HCT116 (cell line): ENCODE data around the gene GFAP. TPM values are rescaled to one million over a fixed set of nuclear protein-coding genes. Genes with fewer than 3 reads are reported as not detected.

Experiments used
- ATAC-seq: fragments of 200-7000 bp; cut with Tn5 transposase; 2 replicates; pipeline ENCODE4 v1.9.1; 2020; ENCODE audit warnings: mild to moderate bottlenecking, moderate library complexity
- BruUV-seq: library from RNA; stranded (reverse); fragments of 400-500 nt; replicated peaks from 2 replicates; lab custom pipeline; 2021; lab: Mats Ljungman, UMichigan
- CTCF ChIA-PET: fragments of 300-600 bp; sonication (Branson Sonifier 250); formaldehyde crosslinking; loops from one replicate; lab custom pipeline; 2021; ENCODE audit warnings: antibody characterized with exemption; lab: Charles Lee
- POLR2A ChIA-PET: fragments of 300-600, 350-600 bp; sonication (Branson Sonifier 250); formaldehyde crosslinking; loops from one replicate; lab custom pipeline; 2021; ENCODE audit warnings: antibody characterized with exemption; lab: Charles Lee
- RAD21 ChIA-PET, 2 experiments: fragments of 300-600 bp; sonication (Branson Sonifier 250); formaldehyde crosslinking; loops; one replicate each; lab custom pipeline; 2023; ENCODE audit warnings: low total read pairs in 2 of 2; ENCODE audit not compliant: uncharacterized antibody in 2 of 2, unreplicated experiment in 2 of 2, low non-redundant PET in 1 of 2; lab: Charles Lee
- DNase-seq: peaks from one replicate; pipeline ENCODE4 v3.0.0-alpha.2; 2010; ENCODE audit warnings: low read depth, low spot score
- H2AFZ ChIP-seq: fragments of 200-600 bp; shearing (Covaris generic), sonication (generic); 2 replicates; pipeline ENCODE4 v1.6.1; 2017; ENCODE audit warnings: low read depth, mixed run types, mixed read lengths, antibody characterized with exemption, low read length; ENCODE audit not compliant: poor library complexity, severe bottlenecking
- H3K27ac ChIP-seq: 2 replicates; pipeline ENCODE4 v1.5.1; 2012; ENCODE audit warnings: low read depth, low read length
- H3K27me3 ChIP-seq: fragments of 200-600 bp; sonication (generic); 2 replicates; pipeline ENCODE4 v1.6.1; 2016; ENCODE audit warnings: mixed run types, low read length, mixed read lengths; ENCODE audit not compliant: insufficient read depth
- H3K36me3 ChIP-seq, 2 experiments: fragments of 200-500 bp in 1 of 2; fragments of 200-600 bp in 1 of 2; sonication (Bioruptor generic) in 1 of 2; sonication (generic) in 1 of 2; 2 replicates each; pipeline versions ENCODE4 v1.5.1 to v1.6.1; 2014 to 2016; ENCODE audit warnings: low read length in 2 of 2, inconsistent platforms in 1 of 2, mixed read lengths in 1 of 2, mixed run types in 1 of 2; ENCODE audit not compliant: insufficient read depth in 2 of 2, control insufficient read depth in 1 of 2
- H3K4me1 ChIP-seq, 2 experiments: fragments of 200-600 bp in 1 of 2; sonication (generic) in 1 of 2; 2 replicates each; pipeline versions ENCODE4 v1.5.1 to v1.6.1; 2012 to 2017; ENCODE audit warnings: low read length in 2 of 2, inconsistent platforms in 1 of 2, mild to moderate bottlenecking in 1 of 2, mixed read lengths in 1 of 2, mixed run types in 1 of 2, moderate library complexity in 1 of 2; ENCODE audit not compliant: insufficient read depth in 2 of 2, control insufficient read depth in 1 of 2
- H3K4me2 ChIP-seq: fragments of 200-600 bp; sonication (generic); 2 replicates; pipeline ENCODE4 v1.6.1; 2017; ENCODE audit warnings: mixed run types, low read length, mixed read lengths
- H3K4me3 ChIP-seq, 2 experiments: fragments of 200-600 bp in 1 of 2; sonication (generic) in 1 of 2; replicated peaks in 1 of 2; 2 replicates each; pipeline ENCODE4 v1.5.1; 2011 to 2016; ENCODE audit warnings: low read length in 2 of 2, control low read depth in 1 of 2, low read depth in 1 of 2, mild to moderate bottlenecking in 1 of 2, mixed read lengths in 1 of 2, mixed run types in 1 of 2
- H3K79me2 ChIP-seq: fragments of 200-600 bp; sonication (generic); 2 replicates; pipeline ENCODE4 v1.6.1; 2017; ENCODE audit warnings: mild to moderate bottlenecking, mixed run types, low read length, moderate library complexity, mixed read lengths; ENCODE audit not compliant: insufficient read depth
- H3K9ac ChIP-seq: fragments of 200-600 bp; sonication (generic); 2 replicates; pipeline ENCODE4 v1.6.1; 2016; ENCODE audit warnings: low read length, mixed read lengths
- H3K9me2 ChIP-seq: fragments of 200-600 bp; sonication (generic), shearing (Covaris generic); 2 replicates; pipeline ENCODE4 v1.6.1; 2017; ENCODE audit warnings: mixed run types, mild to moderate bottlenecking, moderate library complexity; ENCODE audit not compliant: insufficient read depth
- H3K9me3 ChIP-seq, 2 experiments: fragments of 200-500 bp in 1 of 2; fragments of 200-600 bp in 1 of 2; sonication (Bioruptor generic) in 1 of 2; sonication (generic) in 1 of 2; 2 replicates each; pipeline ENCODE4 v1.6.1; 2014 to 2017; ENCODE audit warnings: low read length in 2 of 2, mixed read lengths in 2 of 2, inconsistent platforms in 1 of 2, low read depth in 1 of 2, mild to moderate bottlenecking in 1 of 2, mixed run types in 1 of 2, moderate library complexity in 1 of 2; ENCODE audit not compliant: control insufficient read depth in 1 of 2, insufficient read depth in 1 of 2
- H4K20me1 ChIP-seq: fragments of 200-600 bp; sonication (generic), shearing (Covaris generic); 2 replicates; pipeline ENCODE4 v1.6.1; 2017; ENCODE audit warnings: mixed run types, mild to moderate bottlenecking, moderate library complexity; ENCODE audit not compliant: insufficient read depth
- ATF3 ChIP-seq: IDR thresholded peaks from 2 replicates; pipeline ENCODE4 v1.6.1; 2012
- CEBPB ChIP-seq: IDR thresholded peaks from 2 replicates; pipeline ENCODE4 v1.6.1; 2012; ENCODE audit warnings: low read depth
- JUND ChIP-seq: IDR thresholded peaks from 2 replicates; pipeline ENCODE4 v1.6.1; 2012
- REST ChIP-seq: IDR thresholded peaks from 2 replicates; pipeline ENCODE4 v1.6.1; 2012; ENCODE audit warnings: low read depth
- SRF ChIP-seq: IDR thresholded peaks from 2 replicates; pipeline ENCODE4 v1.6.1; 2012; ENCODE audit warnings: low read depth
- YY1 ChIP-seq: IDR thresholded peaks from 2 replicates; pipeline ENCODE4 v1.6.1; 2011; ENCODE audit warnings: low read length, low read depth, moderate library complexity, mild to moderate bottlenecking; ENCODE audit not compliant: insufficient replicate concordance; ENCODE audit errors: extremely low read depth
- ZBTB33 ChIP-seq: IDR thresholded peaks from 2 replicates; pipeline ENCODE4 v1.6.1; 2011; ENCODE audit warnings: mild to moderate bottlenecking, low read length, moderate library complexity; ENCODE audit not compliant: insufficient replicate concordance; ENCODE audit errors: extremely low read depth
- ZNF274 ChIP-seq: fragments of 200-500 bp; sonication (Bioruptor generic); IDR thresholded peaks from 2 replicates; pipeline ENCODE4 v1.6.1; 2014; ENCODE audit warnings: mild to moderate bottlenecking, low read depth, low read length, inconsistent platforms
- intact Hi-C: fragments of 100-400 bp; cut with micrococcal nuclease; formaldehyde crosslinking; loops from 2 replicates; pipeline ENCODE4 v1.10.0; 2022
- total RNA-seq: library from RNA; stranded (reverse); gene quantifications from one replicate; pipeline ENCODE4 v1.2.1, GENCODE V29; 2021; ENCODE audit not compliant: unreplicated experiment

GFAP gene
- total RNA-seq, 1 experiment from 2014 or later = not detected

GRCh38 chr17:44877121-44877520 lies 38.2 kb downstream of the GFAP start:
- BruUV-seq = no TSS peak

More at GRCh38 chr17:44877121-44877520, 38.2 kb downstream of the GFAP start:
- DNase-seq (no peak), ATAC-seq (no peak)
- Histone ChIP-seq H2AFZ (no peak overlapping the region), H3K4me3 (no peak overlapping the region), H3K27ac (no peak overlapping the region), H4K20me1 (no peaks in the 10 kb centered on the region), H3K4me1 (no peaks in the 10 kb centered on the region), H3K9me2 (no peaks in the 10 kb centered on the region), H3K79me2 (peaks cover 19% of the 10 kb centered on the region), H3K27me3 (no peaks in the 10 kb centered on the region), H3K4me2 (no peak overlapping the region), H3K36me3 (peaks cover 57 to 59% of the 10 kb centered on the region in 2 experiments; a peak in 3 of 4 replicates), H3K9ac (no peak overlapping the region), H3K9me3 (no peaks in the 10 kb centered on the region)
- POLR2A ChIA-PET = no interaction called here
- intact Hi-C loops = no loop called here
- RAD21 ChIA-PET = interaction anchor here in 1 of 2 experiments (0.7 kb wide), 1 partner anchor 25 kb away, joined by 3 read pairs; no protein-coding TSS in a partner anchor
- TF ChIP-seq ATF3 (no peak), CEBPB (no peak), YY1 (no peak), ZNF274 (no peak), REST (no peak), SRF (no peak), JUND (no peak), ZBTB33 (no peak)
- CTCF ChIA-PET = interaction anchor here (0.7 to 1.0 kb wide), 3 partner anchors 98 to 103 kb away, joined by 3 to 8 read pairs (median 7); no protein-coding TSS in a partner anchor
